ENCODE measurements around the gene KRTAP10-8.
"Not testable (repeated sequence)": the region's sequence is repeated elsewhere in the genome, so short reads cannot be mapped to it uniquely, and the experiment has no call there.

The KRTAP10-8 gene

GRCh38 chr21:44618909-44619308 lies 7.0 kb downstream of the KRTAP10-8 start:
- DNase-seq, result no peak

GRCh38 chr21:44619886-44620285 lies 8.0 kb downstream of the KRTAP10-8 start:
- DNase-seq, result no peak

GRCh38 chr21:44623575-44623974 lies 11.7 kb downstream of the KRTAP10-8 start:
- no peak for DNase-seq

DNA sequence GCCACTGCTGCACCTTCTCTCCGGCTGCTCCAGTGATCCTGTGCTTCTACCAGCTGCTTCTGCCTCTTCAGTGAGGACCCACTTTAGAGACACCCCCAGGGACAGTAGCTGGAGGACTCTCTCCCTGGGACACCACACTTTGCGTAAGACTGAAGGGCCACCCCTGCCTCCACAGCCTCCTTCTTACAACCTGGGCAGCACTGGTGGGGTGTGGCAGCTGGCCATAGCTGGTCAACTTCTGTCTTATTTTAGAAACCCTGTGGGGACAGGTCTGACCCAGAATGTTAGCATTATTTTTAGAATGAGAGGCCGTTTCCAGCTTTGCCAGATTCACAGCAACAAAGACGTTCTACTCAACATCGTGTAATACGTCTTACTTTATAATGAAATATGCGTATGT lies 13.9 kb downstream of the KRTAP10-8 start:
- no peak for DNase-seq

GRCh38 chr21:44626262-44626661 lies 14.4 kb downstream of the KRTAP10-8 start:
- DNase-seq, result no peak

DNA sequence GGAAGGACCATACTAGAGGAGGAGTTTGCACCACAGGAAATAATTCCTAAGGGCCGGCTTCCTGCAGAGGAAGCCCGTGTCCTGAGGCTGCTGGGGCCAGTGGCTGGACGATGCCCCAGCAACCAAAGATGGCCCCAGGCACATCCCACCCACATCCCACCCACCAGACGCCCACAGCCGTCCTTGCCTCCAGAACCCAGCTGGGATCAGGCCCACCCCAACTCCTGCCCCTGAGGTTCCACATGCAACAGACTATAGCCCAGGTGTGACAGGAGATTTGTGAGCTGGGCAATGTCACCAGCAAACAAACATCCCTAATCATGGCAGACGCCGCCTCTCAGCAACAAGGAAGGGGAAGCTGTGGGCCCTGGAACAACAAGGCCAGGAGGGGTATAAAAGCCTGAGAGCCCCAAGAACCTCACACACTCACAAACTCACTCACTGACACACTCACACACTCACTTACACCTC lies 14.8 kb downstream of the KRTAP10-8 start, which contains the start of gene KRTAP10-9:
TSS of gene KRTAP10-9 (plus strand) at position 421 of the 471 bp plus-strand sequence. CDS start 79 bp downstream, outside the sequence.
- DNase-seq, result no peak

- not testable (repeated sequence) for DNase-seq
Observed at GRCh38 chr21:44627181-44627822, 15.4 kb downstream of the KRTAP10-8 start.

- not testable (repeated sequence) for DNase-seq
Observed at GRCh38 chr21:44627831-44628233, 16.0 kb downstream of the KRTAP10-8 start.

DNA sequence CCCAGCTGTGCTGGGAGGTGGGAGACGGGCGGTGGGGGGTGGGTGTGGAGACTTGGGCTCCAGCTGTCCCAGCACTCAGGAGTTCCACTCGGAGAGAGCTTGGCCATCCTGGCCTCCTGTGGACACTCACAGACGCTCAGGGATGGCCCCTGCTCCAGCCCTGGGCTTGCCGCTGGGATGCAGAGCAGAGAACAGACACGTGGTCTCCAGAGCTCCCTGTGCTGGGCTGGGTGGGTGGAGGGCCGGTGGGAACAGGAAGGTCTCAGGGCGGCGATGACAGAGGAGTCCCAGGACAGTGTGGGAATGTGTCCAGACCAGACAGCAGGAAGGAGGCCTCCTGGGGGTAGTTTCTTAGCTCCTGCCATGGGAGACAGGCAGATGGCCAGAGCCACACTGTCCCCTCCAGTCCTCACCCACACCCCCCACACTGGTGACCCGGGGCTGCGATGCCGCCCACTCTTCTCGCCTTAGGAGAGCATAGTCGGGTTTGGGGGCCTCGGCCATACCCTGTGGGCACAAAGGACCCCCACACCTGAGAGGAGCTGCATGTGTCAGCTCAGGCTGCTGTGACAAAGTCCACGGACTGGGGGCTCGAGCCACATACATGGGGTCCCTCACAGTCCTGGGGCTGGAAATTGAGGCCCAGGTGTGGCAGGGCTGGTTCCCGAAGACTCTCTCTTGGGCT lies 17.0 kb downstream of the KRTAP10-8 start:
- DNase-seq, result no peak

DNA sequence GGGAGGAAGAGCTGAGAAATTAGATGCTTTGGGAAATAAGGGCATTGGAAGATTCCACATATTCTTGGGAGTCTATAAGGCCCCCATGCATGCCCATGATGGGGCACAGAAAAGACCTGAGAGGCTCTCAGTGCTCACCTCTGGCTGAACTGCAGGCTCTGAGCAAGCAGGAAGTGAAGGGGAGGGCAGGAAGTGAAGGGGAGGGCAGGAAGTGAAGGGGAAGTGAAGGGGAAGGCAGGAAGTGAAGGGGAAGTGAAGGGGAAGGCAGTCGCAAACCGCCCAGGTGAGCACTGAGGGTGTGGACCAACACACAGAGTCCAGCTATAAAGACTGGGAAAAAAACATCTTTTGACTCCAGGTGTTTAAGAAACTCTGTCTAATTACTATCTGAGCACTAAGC lies 18.6 kb downstream of the KRTAP10-8 start:
- no peak for DNase-seq

- no peak for DNase-seq
Observed at GRCh38 chr21:44632067-44632466, 20.2 kb downstream of the KRTAP10-8 start.

DNA sequence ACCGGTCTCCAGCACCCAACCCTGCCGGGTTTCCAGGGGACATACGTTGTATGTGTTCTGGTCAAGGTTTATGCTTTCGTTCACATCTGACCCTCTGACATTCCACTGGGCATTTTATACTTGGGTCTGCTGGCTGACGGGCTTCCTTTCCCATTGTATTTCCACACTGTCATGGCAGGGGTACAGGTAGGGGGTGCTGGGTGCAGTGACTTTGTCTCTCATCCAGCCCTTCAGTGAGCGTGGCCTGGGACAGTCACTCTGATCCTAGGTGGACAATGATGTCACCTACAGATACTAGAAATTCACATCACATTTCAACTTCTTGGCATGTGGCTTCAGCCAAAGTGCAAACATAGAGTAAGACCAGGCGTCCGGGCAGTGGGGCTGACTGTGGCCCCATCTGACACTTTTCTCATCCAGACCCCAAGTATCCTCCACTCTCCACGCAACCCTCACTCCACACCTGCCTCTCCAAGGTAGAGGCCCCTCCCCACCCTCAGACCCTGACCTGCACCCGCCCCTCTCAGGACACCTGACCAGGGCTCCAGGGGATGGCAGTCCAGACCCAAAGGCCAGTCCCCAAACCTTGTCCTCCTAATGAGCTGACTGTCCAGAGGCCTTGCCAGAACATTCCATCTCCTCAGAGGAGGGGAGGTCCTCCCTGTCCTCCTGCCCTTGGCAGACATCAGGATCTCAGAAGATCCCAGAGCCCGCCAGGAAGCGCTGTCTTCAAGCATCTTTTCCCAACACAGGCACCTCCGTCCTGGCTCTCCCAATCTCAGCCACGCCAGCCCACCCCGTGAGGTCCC lies 24.5 kb downstream of the KRTAP10-8 start:
- no peak for DNase-seq

- DNase-seq, result no peak
Observed at GRCh38 chr21:44637018-44637850, 25.4 kb downstream of the KRTAP10-8 start, which contains the start of gene KRTAP10-10. KRTAP10-10 (plus strand) TSS chr21:44637356; CDS start chr21:44637418, 62 bp downstream.

GRCh38 chr21:44637851-44638348 lies 26.0 kb downstream of the KRTAP10-8 start:
- not testable (repeated sequence) for DNase-seq

DNA sequence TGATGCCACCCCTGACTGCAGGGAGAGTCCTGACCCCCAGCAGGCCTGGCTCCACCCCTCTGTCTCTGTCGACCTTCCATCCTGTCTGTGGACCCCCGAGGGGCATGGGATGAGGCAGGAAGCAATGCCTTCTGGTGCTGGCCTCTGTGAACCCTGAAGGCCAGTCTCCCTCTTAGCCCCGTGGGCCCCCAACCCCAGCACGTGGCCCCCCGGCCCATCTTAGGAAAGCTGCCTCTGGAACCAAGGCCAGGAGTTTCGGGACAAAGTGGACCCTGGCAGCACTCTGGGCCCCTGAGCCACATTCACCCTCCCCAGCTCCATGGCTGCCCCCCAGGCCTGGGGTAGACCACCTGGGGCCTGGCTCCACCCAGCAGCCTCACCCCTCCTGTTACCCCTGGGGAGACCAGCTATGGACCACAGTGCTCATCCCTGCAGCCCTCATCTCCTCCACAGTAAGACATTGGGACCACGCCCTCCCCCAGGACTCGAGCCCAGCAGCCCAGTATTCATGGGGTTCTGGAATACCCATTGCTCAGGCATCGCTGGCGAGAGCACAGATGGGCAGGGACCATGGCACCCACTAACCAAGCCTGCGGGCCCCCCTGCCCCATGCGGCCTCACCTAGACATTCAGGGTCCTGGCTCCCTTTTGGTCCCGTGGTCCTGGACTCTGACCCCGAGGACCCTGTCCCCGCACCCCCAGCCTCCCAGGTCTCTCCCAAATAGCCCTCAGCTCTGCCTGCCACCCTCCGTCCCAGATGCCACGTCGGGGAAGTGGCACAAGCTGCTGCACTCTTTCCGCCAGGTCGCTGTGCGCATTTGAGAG lies 26.8 kb downstream of the KRTAP10-8 start:
- not testable (repeated sequence) for DNase-seq

DNA sequence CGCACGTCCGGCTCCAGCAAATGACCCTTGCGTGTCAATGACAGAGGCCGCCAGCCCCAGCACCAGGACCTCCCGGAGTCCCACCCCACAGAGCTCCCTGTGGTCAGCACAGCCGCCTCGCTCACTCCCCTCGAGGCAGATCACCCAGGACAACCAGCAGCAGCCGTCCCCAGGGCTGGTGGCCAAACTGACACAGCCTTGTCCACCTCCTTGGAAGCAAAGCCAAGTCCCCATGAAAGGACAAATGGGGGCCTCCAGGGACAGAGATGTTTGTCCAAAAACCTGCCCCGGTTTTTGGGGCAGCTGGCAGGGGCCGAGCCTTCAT lies 27.4 kb downstream of the KRTAP10-8 start:
- no peak for DNase-seq

DNA sequence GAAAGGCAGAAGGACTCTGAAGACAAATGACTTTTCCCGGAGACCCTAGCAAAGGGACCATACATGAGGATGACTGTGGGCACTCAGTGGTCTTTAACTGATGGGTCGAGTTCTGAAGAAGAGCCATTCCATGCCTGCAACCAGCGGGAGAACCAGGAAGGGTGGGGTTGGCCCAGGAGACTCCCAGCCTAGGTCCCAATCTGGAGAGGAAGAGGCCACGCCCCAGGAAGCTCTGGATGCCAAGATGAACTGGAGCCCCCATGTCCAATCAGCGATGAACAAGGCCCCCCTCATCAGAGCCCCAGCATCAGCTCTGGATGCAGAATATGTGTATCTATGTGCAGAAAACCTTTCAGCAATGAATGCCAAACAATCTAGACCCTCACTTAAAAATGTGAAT lies 28.9 kb downstream of the KRTAP10-8 start:
- no peak for DNase-seq

DNA sequence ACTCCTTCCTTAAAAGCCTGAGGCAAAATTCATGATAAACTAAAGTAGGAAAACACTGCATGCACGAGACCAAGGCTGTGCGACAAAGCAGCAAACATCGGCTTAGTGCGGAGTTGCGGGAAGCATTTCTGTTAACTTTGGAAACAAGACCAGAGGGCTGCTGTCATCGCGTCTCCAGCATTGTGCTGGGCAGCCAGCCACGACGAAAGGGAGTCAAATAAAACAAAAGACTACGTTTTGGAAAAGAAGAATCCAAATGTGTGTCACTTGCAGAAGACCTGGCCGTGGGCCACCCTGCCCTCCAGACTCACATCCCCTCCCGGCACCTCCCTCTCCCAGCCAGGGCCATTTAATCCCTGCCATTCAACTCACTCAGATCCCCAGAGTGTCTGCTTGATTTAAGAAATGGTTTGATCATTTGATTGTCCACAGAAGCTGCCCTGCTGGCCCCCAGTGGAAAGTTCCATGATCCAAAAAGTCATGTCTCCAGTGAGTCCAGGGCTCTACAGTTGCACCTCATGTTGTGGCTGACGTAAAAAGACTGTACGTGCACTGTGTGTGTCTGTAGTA lies 31.9 kb downstream of the KRTAP10-8 start:
- DNase-seq, result no peak

DNA sequence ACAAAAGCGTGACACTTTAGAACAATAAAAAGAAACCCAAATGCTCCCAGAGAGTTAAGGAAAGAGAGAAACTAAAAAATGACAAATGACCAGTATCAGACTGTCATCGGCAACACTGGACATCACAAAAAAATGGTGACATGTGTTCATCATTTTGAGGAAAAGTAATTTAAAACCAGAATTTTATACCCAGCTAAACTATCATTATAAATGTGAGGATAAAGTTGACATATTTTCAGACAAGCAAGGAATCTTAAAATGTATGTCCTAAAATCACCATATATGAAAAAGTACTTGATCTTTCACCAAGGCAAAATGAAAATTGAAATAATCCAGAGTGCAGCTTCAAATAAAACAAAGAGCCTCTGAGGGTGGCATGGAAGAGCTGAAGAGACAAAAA lies 33.0 kb downstream of the KRTAP10-8 start:
- no peak for DNase-seq

DNA sequence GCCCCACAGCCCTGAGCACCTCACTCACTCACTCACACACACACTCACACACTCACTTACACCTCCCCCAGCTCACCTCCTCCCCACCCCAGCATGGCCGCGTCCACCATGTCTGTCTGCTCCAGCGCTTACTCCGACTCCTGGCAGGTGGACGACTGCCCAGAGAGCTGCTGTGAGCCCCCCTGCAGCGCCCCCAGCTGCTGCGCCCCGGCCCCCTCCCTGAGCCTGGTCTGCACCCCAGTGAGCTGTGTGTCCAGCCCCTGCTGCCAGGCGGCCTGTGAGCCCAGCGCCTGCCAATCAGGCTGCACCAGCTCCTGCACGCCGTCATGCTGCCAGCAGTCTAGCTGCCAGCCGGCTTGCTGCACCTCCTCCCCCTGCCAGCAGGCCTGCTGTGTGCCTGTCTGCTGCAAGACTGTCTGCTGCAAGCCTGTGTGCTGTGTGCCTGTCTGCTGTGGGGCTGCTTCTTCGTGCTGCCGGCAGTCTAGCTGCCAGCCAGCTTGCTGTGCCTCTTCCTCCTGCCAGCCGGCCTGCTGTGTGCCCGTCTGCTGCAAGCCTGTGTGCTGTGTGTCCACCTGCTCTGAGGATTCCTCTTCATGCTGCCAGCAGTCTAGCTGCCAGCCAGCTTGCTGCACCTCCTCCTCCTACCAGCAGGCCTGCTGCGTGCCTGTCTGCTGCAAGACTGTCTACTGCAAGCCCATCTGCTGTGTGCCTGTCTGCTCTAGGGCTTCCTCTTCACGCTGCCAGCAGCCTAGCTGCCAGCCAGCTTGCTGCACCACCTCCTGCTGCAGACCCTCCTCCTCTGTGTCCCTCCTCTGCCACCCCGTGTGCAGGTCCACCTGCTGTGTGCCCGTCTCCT lies 34.7 kb downstream of the KRTAP10-8 start, which contains the start of gene KRTAP10-11:
TSS of gene KRTAP10-11 (plus strand) at position 49 of the 856 bp plus-strand sequence. CDS start at position 94, 45 bp downstream.
- DNase-seq, result not testable (repeated sequence)

Data from AML-193 (cell line).